Gastroesophageal sphincter (tissue), 3 donors: ENCODE measurements around the gene GPATCH2L.

Experiments used
- CTCF ChIP-seq, 4 experiments: fragments of 200-600 bp in 2 of 4; fragments of 450-650 bp in 2 of 4; sonication (generic) in 1 of 4; IDR thresholded peaks; one replicate each; pipeline ENCODE4 v1.5.1; 2017 to 2019; ENCODE audit warnings: antibody characterized with exemption in 4 of 4, mild to moderate bottlenecking in 2 of 4, moderate library complexity in 2 of 4
- POLR2A ChIP-seq, 2 donors: fragments of 450-650 bp; IDR thresholded peaks; one replicate each; pipeline ENCODE4 v1.6.1; 2017; ENCODE audit warnings: antibody characterized with exemption in 2 of 2, mild to moderate bottlenecking in 2 of 2, moderate library complexity in 1 of 2

- TF ChIP-seq CTCF (IDR thresholded peaks at IDR 0.05) (no peak), POLR2A (IDR thresholded peaks at IDR 0.05) (no peak)
Observed at GRCh38 chr14:76121089-76121748, 30.5 kb upstream of the GPATCH2L start.
